Loucy (cell line): ENCODE measurements around the gene BASP1.

Experiments used
- H2AFZ ChIP-seq: fragments of 200-600 bp; sonication (generic); 2 replicates; pipeline ENCODE4 v1.6.0; 2016; ENCODE audit warnings: antibody characterized with exemption, mild to moderate bottlenecking, low read length, moderate library complexity
- H3F3A ChIP-seq: fragments of 200-600 bp; 2 replicates; pipeline ENCODE4 v1.6.0; 2016; ENCODE audit warnings: antibody characterized with exemption, low read depth, mild to moderate bottlenecking
- H3K27me3 ChIP-seq: fragments of 200-600 bp; sonication (generic); 2 replicates; pipeline ENCODE4 v1.6.1; 2014; ENCODE audit warnings: low read length, mild to moderate bottlenecking; ENCODE audit not compliant: insufficient read depth, poor library complexity, severe bottlenecking
- H3K36me3 ChIP-seq: fragments of 200-600 bp; sonication (generic); 2 replicates; pipeline ENCODE4 v1.6.1; 2016; ENCODE audit warnings: low read length; ENCODE audit not compliant: insufficient read depth
- H3K4me1 ChIP-seq: fragments of 200-600 bp; sonication (generic); 2 replicates; pipeline ENCODE4 v1.5.1; 2014; ENCODE audit warnings: low read length, mild to moderate bottlenecking; ENCODE audit not compliant: insufficient read depth, poor library complexity, severe bottlenecking
- H3K4me2 ChIP-seq: fragments of 200-600 bp; sonication (generic); 2 replicates; pipeline ENCODE4 v1.6.0; 2014; ENCODE audit warnings: antibody characterized with exemption, low read length, low read depth, mild to moderate bottlenecking; ENCODE audit not compliant: poor library complexity, severe bottlenecking
- H3K4me3 ChIP-seq: fragments of 200-600 bp; sonication (generic); 2 replicates; pipeline ENCODE4 v1.5.1; 2014; ENCODE audit warnings: low read length, mild to moderate bottlenecking, mixed read lengths; ENCODE audit not compliant: poor library complexity, severe bottlenecking
- H3K79me2 ChIP-seq: fragments of 200-600 bp; sonication (generic); 2 replicates; pipeline ENCODE4 v1.6.1; 2014; ENCODE audit warnings: low read length; ENCODE audit not compliant: insufficient read depth
- H3K9ac ChIP-seq: fragments of 200-600 bp; sonication (generic); 2 replicates; pipeline ENCODE4 v1.6.0; 2014; ENCODE audit warnings: mild to moderate bottlenecking, low read depth, low read length, moderate library complexity; ENCODE audit not compliant: poor library complexity, severe bottlenecking
- H3K9me2 ChIP-seq: fragments of 200-600 bp; sonication (generic); replicated peaks from 2 replicates; pipeline ENCODE4 v1.6.1; 2016; ENCODE audit warnings: low read depth, low read length, mixed read lengths
- H3K9me3 ChIP-seq: fragments of 200-600 bp; sonication (generic); 2 replicates; pipeline ENCODE4 v1.6.1; 2014; ENCODE audit warnings: mild to moderate bottlenecking, antibody characterized with exemption, low read length, low read depth; ENCODE audit not compliant: insufficient read depth
- H4K20me1 ChIP-seq: fragments of 200-600 bp; sonication (generic); 2 replicates; pipeline ENCODE4 v1.6.0; 2014; ENCODE audit warnings: antibody characterized with exemption, low read length, mild to moderate bottlenecking; ENCODE audit not compliant: insufficient read depth, poor library complexity, severe bottlenecking
- EZH2phosphoT487 ChIP-seq: fragments of 200-600 bp; IDR thresholded peaks from 2 replicates; pipeline ENCODE4 v1.6.1; 2018; ENCODE audit warnings: antibody characterized with exemption, mild to moderate bottlenecking, moderate library complexity, borderline replicate concordance
- TF ChIP-seq, protein P1 (sequence below): fragments of 200-600 bp; sonication (generic); conservative IDR thresholded peaks from 2 replicates; pipeline ENCODE4 v1.5.1; 2014; ENCODE audit warnings: mild to moderate bottlenecking, antibody characterized with exemption, low read length

BASP1 gene

GRCh38 chr5:17275289-17276158 is 58.1 kb downstream of the BASP1 start:
- TF ChIP-seq, protein P1, sequence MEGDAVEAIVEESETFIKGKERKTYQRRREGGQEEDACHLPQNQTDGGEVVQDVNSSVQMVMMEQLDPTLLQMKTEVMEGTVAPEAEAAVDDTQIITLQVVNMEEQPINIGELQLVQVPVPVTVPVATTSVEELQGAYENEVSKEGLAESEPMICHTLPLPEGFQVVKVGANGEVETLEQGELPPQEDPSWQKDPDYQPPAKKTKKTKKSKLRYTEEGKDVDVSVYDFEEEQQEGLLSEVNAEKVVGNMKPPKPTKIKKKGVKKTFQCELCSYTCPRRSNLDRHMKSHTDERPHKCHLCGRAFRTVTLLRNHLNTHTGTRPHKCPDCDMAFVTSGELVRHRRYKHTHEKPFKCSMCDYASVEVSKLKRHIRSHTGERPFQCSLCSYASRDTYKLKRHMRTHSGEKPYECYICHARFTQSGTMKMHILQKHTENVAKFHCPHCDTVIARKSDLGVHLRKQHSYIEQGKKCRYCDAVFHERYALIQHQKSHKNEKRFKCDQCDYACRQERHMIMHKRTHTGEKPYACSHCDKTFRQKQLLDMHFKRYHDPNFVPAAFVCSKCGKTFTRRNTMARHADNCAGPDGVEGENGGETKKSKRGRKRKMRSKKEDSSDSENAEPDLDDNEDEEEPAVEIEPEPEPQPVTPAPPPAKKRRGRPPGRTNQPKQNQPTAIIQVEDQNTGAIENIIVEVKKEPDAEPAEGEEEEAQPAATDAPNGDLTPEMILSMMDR, result no peak
- TF ChIP-seq EZH2phosphoT487, result no peak

GRCh38 chr5:17276445-17276844 is 59.0 kb downstream of the BASP1 start:
- Histone ChIP-seq H3K4me2 (no peak overlapping the region), H3K4me3 (no peak overlapping the region), H3K36me3 (no peaks in the 10 kb centered on the region), H3K79me2 (no peaks in the 10 kb centered on the region), H2AFZ (no peak overlapping the region), H3K9me2 (no peaks in the 10 kb centered on the region), H4K20me1 (no peaks in the 10 kb centered on the region), H3K4me1 (no peaks in the 10 kb centered on the region), H3F3A (no peaks in the 10 kb centered on the region), H3K9me3 (no peaks in the 10 kb centered on the region), H3K9ac (no peak overlapping the region), H3K27me3 (no peaks in the 10 kb centered on the region)
- no peak for TF ChIP-seq EZH2phosphoT487
- TF ChIP-seq, protein P1, result no peak

More at GRCh38 chr5:17275289-17276158, 58.1 kb downstream of the BASP1 start:
- Histone ChIP-seq H3K27me3 (no peaks in the 10 kb centered on the region), H3K4me3 (no peak overlapping the region), H3F3A (no peaks in the 10 kb centered on the region), H4K20me1 (no peaks in the 10 kb centered on the region), H3K9ac (no peak overlapping the region), H3K4me1 (no peaks in the 10 kb centered on the region), H3K9me2 (no peaks in the 10 kb centered on the region), H3K9me3 (no peaks in the 10 kb centered on the region), H2AFZ (no peak overlapping the region), H3K4me2 (no peak overlapping the region), H3K36me3 (no peaks in the 10 kb centered on the region), H3K79me2 (no peaks in the 10 kb centered on the region)

DNA sequence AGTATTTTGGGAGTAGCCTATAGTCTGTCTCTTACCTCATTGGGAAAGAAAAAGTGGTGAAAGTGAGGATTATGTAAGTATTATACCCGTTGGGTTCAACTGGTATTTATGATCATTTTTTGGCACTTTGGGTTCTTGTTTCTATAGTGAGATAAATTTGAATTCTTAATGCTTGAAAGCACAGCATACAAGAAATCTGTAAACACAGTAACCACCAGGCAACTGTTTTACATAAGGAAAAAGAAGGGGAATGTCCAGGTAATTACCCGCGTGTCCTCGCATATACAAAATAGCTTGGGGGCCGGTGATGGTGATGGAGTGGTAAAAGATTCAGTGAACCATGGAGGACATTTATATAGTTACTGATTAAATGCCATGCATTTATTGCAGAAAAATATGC is 60.5 kb downstream of the BASP1 start:
- Histone ChIP-seq H3K79me2 (no peaks in the 10 kb centered on the region), H3F3A (no peaks in the 10 kb centered on the region), H3K9me3 (no peaks in the 10 kb centered on the region; the same call in 1 of the 2 replicates), H3K36me3 (no peaks in the 10 kb centered on the region), H3K9ac (no peak overlapping the region), H3K4me3 (no peak overlapping the region), H3K9me2 (no peaks in the 10 kb centered on the region), H3K27me3 (no peaks in the 10 kb centered on the region), H3K4me2 (no peak overlapping the region), H3K4me1 (no peaks in the 10 kb centered on the region), H4K20me1 (no peaks in the 10 kb centered on the region), H2AFZ (no peak overlapping the region)
- TF ChIP-seq EZH2phosphoT487, result no peak
- TF ChIP-seq, protein P1, result no peak
